H1 (cell line): ENCODE data around the gene DNAH8. TPM values are rescaled to one million over a fixed set of nuclear protein-coding genes. Genes with fewer than 3 reads are reported as not detected.

Source experiments
- CTCF ChIA-PET: fragments of 300-600 bp; sonication (Branson Sonifier 250); formaldehyde crosslinking; loops from one replicate; lab custom pipeline; 2021; ENCODE audit not compliant: partially characterized antibody; lab: Charles Lee
- POLR2A ChIA-PET: fragments of 300-600 bp; sonication (Branson Sonifier 250); formaldehyde crosslinking; loops from one replicate; lab custom pipeline; 2021; ENCODE audit warnings: inconsistent platforms; ENCODE audit not compliant: partially characterized antibody; lab: Charles Lee
- DNase-seq, 2 experiments: peaks; one replicate each; pipeline versions ENCODE4 v3.0.0 to v3.0.0-alpha.2; 2010 to 2022; ENCODE audit warnings: low spot score in 2 of 2, low read depth in 1 of 2, mixed read lengths in 1 of 2
- FAIRE-seq: peaks from 2 replicates; lab custom pipeline; 2011; peaks lifted over from hg19 to GRCh38; lab: Jason Lieb, UNC
- H2AFZ ChIP-seq: 2 replicates; pipeline ENCODE4 v1.8.1; 2012; ENCODE audit warnings: low read length, inconsistent platforms
- H2AK5ac ChIP-seq: 2 replicates; pipeline ENCODE4 v1.6.1; 2013; ENCODE audit warnings: low read depth, low read length
- H2BK120ac ChIP-seq: replicated peaks from 2 replicates; pipeline ENCODE3; 2013; ENCODE audit warnings: low read depth, low read length, inconsistent platforms
- H2BK12ac ChIP-seq: 2 replicates; pipeline ENCODE4 v1.6.1; 2013; ENCODE audit warnings: low read depth, low read length
- H2BK15ac ChIP-seq: 2 replicates; pipeline ENCODE4 v1.6.1; 2013; ENCODE audit warnings: low read length
- H2BK20ac ChIP-seq: 2 replicates; pipeline ENCODE4 v1.6.1; 2013; ENCODE audit warnings: low read length
- H2BK5ac ChIP-seq: 2 replicates; pipeline ENCODE4 v1.6.1; 2013; ENCODE audit warnings: low read depth, low read length
- H3K14ac ChIP-seq: 2 replicates; pipeline ENCODE4 v1.6.1; 2013; ENCODE audit warnings: inconsistent platforms; ENCODE audit not compliant: insufficient read length
- H3K18ac ChIP-seq: 2 replicates; pipeline ENCODE4 v1.6.1; 2013; ENCODE audit warnings: low read length; ENCODE audit errors: extremely low read depth
- H3K23ac ChIP-seq: 2 replicates; pipeline ENCODE4 v1.6.1; 2013; ENCODE audit warnings: inconsistent platforms; ENCODE audit not compliant: insufficient read length
- H3K23me2 ChIP-seq: 2 replicates; pipeline ENCODE4 v1.6.1; 2013; ENCODE audit warnings: low read depth, low read length
- H3K27ac ChIP-seq: 2 replicates; pipeline ENCODE4 v1.6.1; 2011; ENCODE audit warnings: low read depth, low read length, inconsistent platforms
- H3K27me3 ChIP-seq, 4 experiments: replicated peaks in 1 of 4; 1 replicate in 1 of 4; 2 replicates in 3 of 4; pipeline versions ENCODE4 v1.6.1 to v1.8.1; 2011 to 2013; ENCODE audit warnings: low read length in 3 of 4, mild to moderate bottlenecking in 3 of 4, inconsistent platforms in 2 of 4, mixed read lengths in 2 of 4, moderate library complexity in 1 of 4; ENCODE audit not compliant: control insufficient read depth in 3 of 4, insufficient read depth in 3 of 4; ENCODE audit errors: extremely low read depth in 1 of 4
- H3K36me3 ChIP-seq, 4 experiments: 2 replicates each; pipeline versions ENCODE4 v1.6.1 to v1.8.1; 2011 to 2013; ENCODE audit warnings: mild to moderate bottlenecking in 4 of 4, low read length in 3 of 4, moderate library complexity in 2 of 4, control low read depth in 1 of 4, inconsistent platforms in 1 of 4; ENCODE audit not compliant: insufficient read depth in 4 of 4, control insufficient read depth in 2 of 4
- H3K4ac ChIP-seq: replicated peaks from 2 replicates; pipeline ENCODE3; 2013; ENCODE audit warnings: low read length, low read depth, mixed read lengths, inconsistent platforms; ENCODE audit not compliant: insufficient read length
- H3K4me1 ChIP-seq, 4 experiments: replicated peaks in 1 of 4; 1 replicate in 1 of 4; 2 replicates in 3 of 4; pipeline versions ENCODE4 v1.6.1 to v1.8.1; 2011 to 2013; ENCODE audit warnings: low read length in 3 of 4, inconsistent platforms in 2 of 4, mixed read lengths in 1 of 4; ENCODE audit not compliant: insufficient read depth in 4 of 4, control insufficient read depth in 3 of 4
- H3K4me2 ChIP-seq, 2 experiments: 2 replicates each; pipeline versions ENCODE4 v1.6.1 to v1.8.1; 2011 to 2013; ENCODE audit warnings: low read depth in 2 of 2, low read length in 2 of 2, control low read depth in 1 of 2, inconsistent platforms in 1 of 2, mild to moderate bottlenecking in 1 of 2; ENCODE audit not compliant: insufficient read depth in 1 of 2
- H3K4me3 ChIP-seq, 4 experiments: fragments of 200-600, 300-600 bp in 1 of 4; sonication (generic), shearing (Covaris generic), sonication (Bioruptor Twin) in 1 of 4; 2 replicates each; pipeline versions ENCODE4 v1.5.1 to v1.8.1; 2011 to 2016; ENCODE audit warnings: low read length in 4 of 4, low read depth in 3 of 4, control low read depth in 2 of 4, inconsistent platforms in 2 of 4, mild to moderate bottlenecking in 2 of 4, mixed read lengths in 1 of 4, moderate library complexity in 1 of 4; ENCODE audit not compliant: insufficient read depth in 2 of 4; ENCODE audit errors: extremely low read depth in 1 of 4
- H3K56ac ChIP-seq: replicated peaks from 2 replicates; pipeline ENCODE3; 2013; ENCODE audit warnings: low read depth, mild to moderate bottlenecking, mixed read lengths, low read length, inconsistent platforms; ENCODE audit not compliant: insufficient read length
- H3K79me1 ChIP-seq: 2 replicates; pipeline ENCODE4 v1.6.1; 2013; ENCODE audit warnings: low read depth, low read length, control low read depth
- H3K79me2 ChIP-seq, 2 experiments: 2 replicates each; pipeline versions ENCODE4 v1.6.1 to v1.8.1; 2012 to 2013; ENCODE audit warnings: low read length in 2 of 2, mild to moderate bottlenecking in 2 of 2, inconsistent platforms in 1 of 2; ENCODE audit not compliant: insufficient read depth in 2 of 2, control insufficient read depth in 1 of 2
- H3K9ac ChIP-seq, 4 experiments: replicated peaks in 1 of 4; 1 replicate in 1 of 4; 2 replicates in 3 of 4; pipeline versions ENCODE4 v1.6.1 to v1.8.1; 2011 to 2013; ENCODE audit warnings: low read depth in 3 of 4, low read length in 3 of 4, control low read depth in 2 of 4, mild to moderate bottlenecking in 2 of 4, moderate library complexity in 2 of 4, inconsistent platforms in 1 of 4; ENCODE audit errors: extremely low read depth in 1 of 4
- H3K9me3 ChIP-seq, 2 experiments: 2 replicates each; pipeline versions ENCODE4 v1.6.1 to v1.8.1; 2012 to 2013; ENCODE audit warnings: mild to moderate bottlenecking in 2 of 2, moderate library complexity in 2 of 2, control low read depth in 1 of 2, inconsistent platforms in 1 of 2, low read depth in 1 of 2, low read length in 1 of 2, mixed read lengths in 1 of 2; ENCODE audit not compliant: insufficient read depth in 2 of 2
- H4K20me1 ChIP-seq, 2 experiments: replicated peaks in 1 of 2; 2 replicates each; pipeline versions ENCODE3 to v1.8.1; 2011 to 2013; ENCODE audit warnings: inconsistent platforms in 2 of 2, low read length in 2 of 2, mild to moderate bottlenecking in 1 of 2; ENCODE audit not compliant: insufficient read depth in 2 of 2, control insufficient read depth in 1 of 2
- H4K5ac ChIP-seq: 2 replicates; pipeline ENCODE4 v1.6.1; 2013; ENCODE audit warnings: low read length, low read depth, mixed read lengths, inconsistent platforms; ENCODE audit not compliant: insufficient read length
- H4K8ac ChIP-seq: 2 replicates; pipeline ENCODE4 v1.8.0; 2013; ENCODE audit warnings: mild to moderate bottlenecking, moderate library complexity, low read length, inconsistent platforms; ENCODE audit not compliant: insufficient read depth; ENCODE audit errors: extremely low read depth
- H4K91ac ChIP-seq: replicated peaks from 2 replicates; pipeline ENCODE3; 2013; ENCODE audit warnings: low read length, mixed read lengths, inconsistent platforms; ENCODE audit not compliant: insufficient read length
- CBX5 ChIP-seq: fragments of 300-800, 300-1000 bp; sonication (generic); IDR thresholded peaks from 2 replicates; pipeline ENCODE4 v1.7.1; 2016; ENCODE audit warnings: antibody characterized with exemption, low read length, low read depth
- CEBPB ChIP-seq: IDR thresholded peaks from 2 replicates; pipeline ENCODE4 v1.6.1; 2012; ENCODE audit warnings: low read depth, low read length
- CHD2 ChIP-seq: IDR thresholded peaks from 2 replicates; pipeline ENCODE4 v1.6.1; 2012; ENCODE audit warnings: low read length, improper control_type of control experiment
- EGR1 ChIP-seq: IDR thresholded peaks from 2 replicates; pipeline ENCODE4 v1.6.1; 2011; ENCODE audit warnings: low read depth, low read length, borderline replicate concordance
- EP300 ChIP-seq, 2 experiments: IDR thresholded peaks; 1 replicate in 1 of 2; 2 replicates in 1 of 2; pipeline ENCODE4 v1.6.1; 2011 to 2012; ENCODE audit warnings: low read depth in 2 of 2, low read length in 2 of 2, mild to moderate bottlenecking in 2 of 2, borderline replicate concordance in 1 of 2, inconsistent platforms in 1 of 2, moderate library complexity in 1 of 2
- HDAC2 ChIP-seq, 2 experiments: fragments of 300-600 bp in 1 of 2; sonication (generic) in 1 of 2; IDR thresholded peaks; 2 replicates each; pipeline ENCODE4 v1.6.1; 2011 to 2012; ENCODE audit warnings: low read depth in 2 of 2, low read length in 2 of 2, mild to moderate bottlenecking in 2 of 2, moderate library complexity in 2 of 2, borderline replicate concordance in 1 of 2, inconsistent platforms in 1 of 2
- POLR2A ChIP-seq, 2 experiments: IDR thresholded peaks; 1 replicate in 1 of 2; 2 replicates in 1 of 2; pipeline ENCODE4 v1.6.1; 2011; ENCODE audit warnings: low read depth in 2 of 2, low read length in 2 of 2, mild to moderate bottlenecking in 2 of 2; ENCODE audit errors: control extremely low read depth in 1 of 2
- RFX5 ChIP-seq: IDR thresholded peaks from 2 replicates; pipeline ENCODE4 v1.6.1; 2011; ENCODE audit warnings: low read depth, low read length, improper control_type of control experiment, borderline replicate concordance
- SAP30 ChIP-seq: fragments of 300-600 bp; sonication (generic); IDR thresholded peaks from 2 replicates; pipeline ENCODE4 v1.7.1; 2012; ENCODE audit warnings: low read length, moderate library complexity, mild to moderate bottlenecking, inconsistent platforms; ENCODE audit not compliant: insufficient read depth, insufficient replicate concordance
- TAF1 ChIP-seq: IDR thresholded peaks from 2 replicates; pipeline ENCODE4 v1.6.1; 2011; ENCODE audit warnings: mild to moderate bottlenecking, low read depth, low read length
- YY1 ChIP-seq: IDR thresholded peaks from 2 replicates; pipeline ENCODE4 v1.6.1; 2011; ENCODE audit warnings: low read depth, mild to moderate bottlenecking, low read length
- WGBS, 2 experiments: shearing (Covaris generic) in 1 of 2; methylation state at CpG; one replicate each; pipeline versions ENCODE4 v1.1.6 to v1.1.7; 2013 to 2015; ENCODE audit warnings: low lambda C conversion rate in 2 of 2, mixed read lengths in 2 of 2, inconsistent platforms in 1 of 2, low coverage in 1 of 2, missing lambda C conversion rate in 1 of 2; ENCODE audit not compliant: insufficient replicate concordance in 2 of 2, insufficient coverage in 1 of 2, insufficient read length in 1 of 2; ENCODE audit errors: extremely low coverage in 1 of 2, missing lambda C conversion rate in 1 of 2; 5-methylcytosine and 5-hydroxymethylcytosine counted together
- polyA plus RNA-seq, 7 experiments: library from polyadenylated mRNA; depleted of rRNA in 3 of 7; stranded (reverse) in 5 of 7; unstranded in 2 of 7; fragments of >200 nt in 5 of 7; fragments of 200-250 nt in 2 of 7; gene quantifications; 1 replicate in 5 of 7; 2 replicates in 1 of 7; 4 replicates in 1 of 7; pipeline versions ENCODE4 v1.2.1 to v1.2.3, GENCODE V29; 2011 to 2013; ENCODE audit warnings: missing spikeins in 2 of 7, mixed read lengths in 2 of 7
- total RNA-seq: library from RNA; stranded (reverse); fragmentation: NEBNext Ultra II Directional; extraction: Animal tissue kit (Norgen Biotek cat#: 25700); gene quantifications from 2 replicates; pipeline ENCODE4 v1.2.1, GENCODE V29; 2021
- TF ChIP-seq, protein P1 (sequence below), 3 experiments: IDR thresholded peaks; 1 replicate in 2 of 3; 2 replicates in 1 of 3; pipeline versions ENCODE4 v1.5.1 to v1.6.1; 2011; ENCODE audit warnings: low read length in 3 of 3, mild to moderate bottlenecking in 3 of 3, inconsistent platforms in 2 of 3, low read depth in 1 of 3, moderate library complexity in 1 of 3; ENCODE audit not compliant: insufficient read depth in 1 of 3; ENCODE audit errors: control extremely low read depth in 1 of 3

DNAH8 gene
- total and polyA plus RNA-seq, 2 of the 8 experiments (the other 6 are each of a cell fraction or from before 2014, with no cell fraction given): under 0.01 TPM; not detected in 1

DNA sequence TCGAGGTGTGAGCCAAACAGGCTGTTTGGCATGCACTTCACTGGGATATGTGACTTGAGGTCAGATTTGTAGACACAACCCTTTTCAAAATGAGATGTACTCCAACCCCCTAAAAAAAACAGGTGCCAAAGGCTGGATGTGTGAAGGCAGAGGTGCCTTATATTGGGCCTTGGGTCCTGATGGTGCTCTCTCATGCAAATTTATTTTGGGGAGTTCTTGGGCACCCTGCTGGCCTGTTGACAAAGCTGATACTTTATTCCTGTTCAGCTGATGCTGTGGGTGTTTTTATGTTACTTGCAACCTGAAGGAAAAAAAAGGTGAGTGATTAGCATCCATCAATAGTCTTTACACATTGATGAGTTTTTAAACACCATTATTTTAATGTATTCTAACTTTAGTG, 121.5 kb downstream of the DNAH8 start:
- peaks cover 0 to 3% (median 2%) of the 10 kb centered on the region in 4 experiments; a peak in 3 of 7 replicates for H3K4me1 ChIP-seq
- no peaks in the 10 kb centered on the region for H3K36me3 ChIP-seq
- H3K79me1 ChIP-seq: no peaks in the 10 kb centered on the region
- H3K9me3 ChIP-seq: no peaks in the 10 kb centered on the region
- no peak overlapping the region for H3K27ac ChIP-seq
- H3K27me3 ChIP-seq: no peaks in the 10 kb centered on the region; a peak in 2 of 7 replicates
- H3K4me3 ChIP-seq: no peak overlapping the region
- peak overlapping the region in 1 of 2 experiments; percentile 41; a peak in 1 of 4 replicates for H3K4me2 ChIP-seq
- H3K56ac ChIP-seq: no peak overlapping the region
- no peak overlapping the region for H2AFZ ChIP-seq
- no peak for FAIRE-seq
- no peak overlapping the region for H3K18ac ChIP-seq
- H2AK5ac ChIP-seq: no peak overlapping the region
- H3K23ac ChIP-seq: no peak overlapping the region
- no peaks in the 10 kb centered on the region for H3K79me2 ChIP-seq
- CTCF ChIA-PET: no interaction called here
- POLR2A ChIA-PET: no interaction called here
- no peak overlapping the region for H2BK15ac ChIP-seq
- H3K4ac ChIP-seq: no peak overlapping the region
- H2BK5ac ChIP-seq: no peak overlapping the region
- no peak overlapping the region for H4K91ac ChIP-seq
- H3K23me2 ChIP-seq: no peaks in the 10 kb centered on the region
- no peak overlapping the region for H4K8ac ChIP-seq
- no peak overlapping the region for H2BK12ac ChIP-seq
- H3K14ac ChIP-seq: no peak overlapping the region
- no peaks in the 10 kb centered on the region for H4K20me1 ChIP-seq
- DNase-seq: no peak
- H2BK20ac ChIP-seq: no peak overlapping the region
- WGBS, 2 experiments: 78% methylated on average over 1 of the region's 1 CpG; no CpG with 5 or more reads in 1 of the 2 experiments
- no peak overlapping the region for H2BK120ac ChIP-seq
- H4K5ac ChIP-seq: no peak overlapping the region
- H3K9ac ChIP-seq: no peak overlapping the region
- TF ChIP-seq EP300 (IDR thresholded peaks at IDR 0.05; ENCODE audit: borderline replicate concordance in 1 of 2, low read depth in 2 of 2, low read length in 2 of 2) (no peak), TAF1 (no peak), CEBPB (no peak), EGR1 (no peak), YY1 (no peak), SAP30 (no peak), POLR2A (IDR thresholded peaks at IDR 0.05; ENCODE audit: control extremely low read depth in 1 of 2, low read depth in 2 of 2, low read length in 2 of 2) (no peak), CBX5 (no peak), HDAC2 (IDR thresholded peaks at IDR 0.05; ENCODE audit: borderline replicate concordance in 1 of 2, low read depth in 2 of 2, low read length in 2 of 2) (no peak), CHD2 (no peak), RFX5 (no peak)
- TF ChIP-seq, protein P1, sequence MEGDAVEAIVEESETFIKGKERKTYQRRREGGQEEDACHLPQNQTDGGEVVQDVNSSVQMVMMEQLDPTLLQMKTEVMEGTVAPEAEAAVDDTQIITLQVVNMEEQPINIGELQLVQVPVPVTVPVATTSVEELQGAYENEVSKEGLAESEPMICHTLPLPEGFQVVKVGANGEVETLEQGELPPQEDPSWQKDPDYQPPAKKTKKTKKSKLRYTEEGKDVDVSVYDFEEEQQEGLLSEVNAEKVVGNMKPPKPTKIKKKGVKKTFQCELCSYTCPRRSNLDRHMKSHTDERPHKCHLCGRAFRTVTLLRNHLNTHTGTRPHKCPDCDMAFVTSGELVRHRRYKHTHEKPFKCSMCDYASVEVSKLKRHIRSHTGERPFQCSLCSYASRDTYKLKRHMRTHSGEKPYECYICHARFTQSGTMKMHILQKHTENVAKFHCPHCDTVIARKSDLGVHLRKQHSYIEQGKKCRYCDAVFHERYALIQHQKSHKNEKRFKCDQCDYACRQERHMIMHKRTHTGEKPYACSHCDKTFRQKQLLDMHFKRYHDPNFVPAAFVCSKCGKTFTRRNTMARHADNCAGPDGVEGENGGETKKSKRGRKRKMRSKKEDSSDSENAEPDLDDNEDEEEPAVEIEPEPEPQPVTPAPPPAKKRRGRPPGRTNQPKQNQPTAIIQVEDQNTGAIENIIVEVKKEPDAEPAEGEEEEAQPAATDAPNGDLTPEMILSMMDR (IDR thresholded peaks at IDR 0.05; ENCODE audit: control extremely low read depth in 1 of 3, insufficient read depth in 1 of 3, low read depth in 1 of 3, low read length in 3 of 3): no peak
